Left lung (tissue), 10 donors: Measurements from ENCODE around the gene KRTAP10-7. TPM values are rescaled to one million over a fixed set of nuclear protein-coding genes. Genes with fewer than 3 reads are reported as not detected.
A peak's percentile ranks its signal among the peaks of the same experiment; 100 is the strongest.

Experiments used
- ATAC-seq: fragments of 200-7000 bp; cut with Tn5 transposase; one replicate; pipeline ENCODE4 v1.9.1; 2020; ENCODE audit warnings: moderate library complexity
- DNase-seq, 4 donors: peaks; one replicate each; pipeline ENCODE4 v3.0.0-alpha.2; 2013 to 2020
- H3K27ac ChIP-seq, 2 donors: fragments of 200-600 bp; sonication (generic) in 1 of 2; one replicate each; pipeline versions ENCODE4 v1.5.0 to v1.8.0; 2020 to 2021
- H3K27me3 ChIP-seq, 2 donors: fragments of 200-600 bp; sonication (generic) in 1 of 2; one replicate each; pipeline versions ENCODE4 v1.5.0 to v1.8.0; 2020 to 2021
- H3K36me3 ChIP-seq, 2 donors: fragments of 200-600 bp; sonication (generic) in 1 of 2; one replicate each; pipeline versions ENCODE4 v1.5.0 to v1.8.0; 2020 to 2021
- H3K4me1 ChIP-seq, 2 donors: fragments of 200-600 bp; one replicate each; pipeline ENCODE4 v1.8.0; 2021
- H3K4me3 ChIP-seq, 2 donors: fragments of 200-600 bp; sonication (generic) in 1 of 2; one replicate each; pipeline versions ENCODE4 v1.5.0 to v1.8.0; 2020 to 2021; ENCODE audit warnings: mild to moderate bottlenecking in 1 of 2
- H3K9me3 ChIP-seq, 2 donors: fragments of 200-600 bp; sonication (generic) in 1 of 2; one replicate each; pipeline versions ENCODE4 v1.5.0 to v1.8.0; 2020 to 2021
- CTCF ChIP-seq, 2 donors: fragments of 200-600 bp; sonication (generic) in 1 of 2; IDR thresholded peaks; one replicate each; pipeline versions ENCODE4 v1.5.0 to v1.8.0; 2021; ENCODE audit warnings: antibody characterized with exemption in 2 of 2
- intact Hi-C, 2 donors: fragments of 100-400 bp; cut with DNase I; formaldehyde crosslinking; loops; one replicate each; pipeline versions ENCODE4 v1.11.2 to v1.14.2; 2022
- polyA plus RNA-seq, 6 donors: library from polyadenylated mRNA; unstranded; fragments of 120-200 nt; gene quantifications; one replicate each; pipeline ENCODE4 v1.2.1, GENCODE V29; 2013; ENCODE audit not compliant: insufficient read length in 6 of 6
- total RNA-seq, 2 donors: library from RNA; stranded (reverse); fragmentation: NEBNext Ultra II Directional; extraction: Animal tissue kit (Norgen Biotek cat#: 25700); gene quantifications; one replicate each; pipeline ENCODE4 v1.2.1, GENCODE V29; 2021
- donor health status: DM: no; HTN: yes; CAD: no.
- donor health status: DM: no; HTN: no; CAD: no.

KRTAP10-7 gene
- total and polyA plus RNA-seq, 8 donors: not detected

GRCh38 chr21:44582055-44582454 is 18.3 kb upstream of the KRTAP10-7 start:
- ATAC-seq: no peak
- intact Hi-C loops: no loop called here
- Histone ChIP-seq H3K4me3 (no peak overlapping the region), H3K27me3 (peaks cover 0 to 60% of the 10 kb centered on the region in 2 donors), H3K4me1 (no peaks in the 10 kb centered on the region), H3K36me3 (no peaks in the 10 kb centered on the region), H3K9me3 (peaks cover 0 to 27% of the 10 kb centered on the region in 2 donors), H3K27ac (no peak overlapping the region)
- no peak for DNase-seq
- no peak for TF ChIP-seq CTCF (IDR thresholded peaks at IDR 0.05)

GRCh38 chr21:44583089-44583799 is 17.2 kb upstream of the KRTAP10-7 start:
- intact Hi-C loops: no loop called here
- TF ChIP-seq CTCF (IDR thresholded peaks at IDR 0.05): no peak
- Histone ChIP-seq H3K4me3 (no peak overlapping the region), H3K36me3 (no peaks in the 10 kb centered on the region), H3K27ac (no peak overlapping the region), H3K27me3 (peaks cover 0 to 60% of the 10 kb centered on the region in 2 donors), H3K9me3 (peaks cover 0 to 21% of the 10 kb centered on the region in 2 donors), H3K4me1 (no peaks in the 10 kb centered on the region)
- DNase-seq: peak in 2 of 4 donors; percentile 11 to 38
- no peak for ATAC-seq

GRCh38 chr21:44583800-44584147 is 16.6 kb upstream of the KRTAP10-7 start:
- intact Hi-C loops: no loop called here
- no peaks in the 10 kb centered on the region for H3K36me3 ChIP-seq
- ATAC-seq (no peak), DNase-seq (no peak)
- H3K27ac ChIP-seq: no peak overlapping the region
- no peaks in the 10 kb centered on the region for H3K4me1 ChIP-seq
- no peak for TF ChIP-seq CTCF (IDR thresholded peaks at IDR 0.05)
- peaks cover 0 to 60% of the 10 kb centered on the region in 2 donors for H3K27me3 ChIP-seq
- peaks cover 0 to 19% of the 10 kb centered on the region in 2 donors for H3K9me3 ChIP-seq
- no peak overlapping the region for H3K4me3 ChIP-seq

- intact Hi-C loops: no loop called here
- Histone ChIP-seq H3K27me3 (peaks cover 0 to 61% of the 10 kb centered on the region in 2 donors), H3K4me1 (no peaks in the 10 kb centered on the region), H3K4me3 (no peak overlapping the region), H3K27ac (no peak overlapping the region), H3K9me3 (peaks cover 0 to 14% of the 10 kb centered on the region in 2 donors), H3K36me3 (no peaks in the 10 kb centered on the region)
- DNase-seq: peak in 1 of 4 donors; percentile 48
- TF ChIP-seq CTCF (IDR thresholded peaks at IDR 0.05): no peak
- no peak for ATAC-seq
Observed at GRCh38 chr21:44585892-44586291, 14.5 kb upstream of the KRTAP10-7 start.

- ATAC-seq: no peak
- Histone ChIP-seq H3K4me1 (no peaks in the 10 kb centered on the region), H3K9me3 (no peaks in the 10 kb centered on the region), H3K36me3 (no peaks in the 10 kb centered on the region), H3K27ac (no peak overlapping the region), H3K4me3 (no peak overlapping the region), H3K27me3 (peaks cover 0 to 62% of the 10 kb centered on the region in 2 donors)
- TF ChIP-seq CTCF (IDR thresholded peaks at IDR 0.05): no peak
- DNase-seq: no peak
- intact Hi-C loops: no loop called here
Observed at GRCh38 chr21:44589094-44589493, 11.3 kb upstream of the KRTAP10-7 start.
